GM12864 (cell line): Measurements from ENCODE around the gene VGLL1.

Source experiments
- DNase-seq: peaks from one replicate; pipeline ENCODE4 v3.0.0-alpha.2; 2011; ENCODE audit warnings: low read depth
- H3K4me3 ChIP-seq: 2 replicates; pipeline ENCODE4 v1.5.1; 2011; ENCODE audit warnings: mild to moderate bottlenecking, low read depth, low read length, control low read depth
- TF ChIP-seq, protein P1 (sequence below): IDR thresholded peaks from 2 replicates; pipeline ENCODE4 v1.5.1; 2011; ENCODE audit warnings: low read depth, mild to moderate bottlenecking, moderate library complexity, low read length, control low read depth, inconsistent platforms; ENCODE audit errors: missing control alignments

The VGLL1 gene

DNA sequence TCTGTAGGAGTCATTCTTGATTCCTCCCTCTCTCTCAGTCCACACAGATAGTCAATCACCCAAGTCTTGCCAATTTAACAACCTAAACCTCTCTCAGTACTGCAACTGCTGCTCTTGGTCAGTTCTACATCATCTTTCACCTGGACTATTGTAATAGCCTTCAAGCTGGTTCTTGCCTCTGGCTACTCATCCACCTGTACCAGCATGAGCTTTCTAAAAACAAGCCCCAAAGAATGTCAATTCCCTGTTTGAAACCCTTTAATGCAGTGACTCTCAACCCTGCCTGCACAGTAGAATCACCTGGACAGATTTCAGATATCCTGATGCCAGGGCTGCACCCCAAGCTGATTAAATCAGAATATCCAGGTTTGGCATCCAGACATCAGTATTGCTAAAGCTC, 48.3 kb downstream of the VGLL1 start:
- DNase-seq: no peak
- no peak overlapping the region for H3K4me3 ChIP-seq
- TF ChIP-seq, protein P1, sequence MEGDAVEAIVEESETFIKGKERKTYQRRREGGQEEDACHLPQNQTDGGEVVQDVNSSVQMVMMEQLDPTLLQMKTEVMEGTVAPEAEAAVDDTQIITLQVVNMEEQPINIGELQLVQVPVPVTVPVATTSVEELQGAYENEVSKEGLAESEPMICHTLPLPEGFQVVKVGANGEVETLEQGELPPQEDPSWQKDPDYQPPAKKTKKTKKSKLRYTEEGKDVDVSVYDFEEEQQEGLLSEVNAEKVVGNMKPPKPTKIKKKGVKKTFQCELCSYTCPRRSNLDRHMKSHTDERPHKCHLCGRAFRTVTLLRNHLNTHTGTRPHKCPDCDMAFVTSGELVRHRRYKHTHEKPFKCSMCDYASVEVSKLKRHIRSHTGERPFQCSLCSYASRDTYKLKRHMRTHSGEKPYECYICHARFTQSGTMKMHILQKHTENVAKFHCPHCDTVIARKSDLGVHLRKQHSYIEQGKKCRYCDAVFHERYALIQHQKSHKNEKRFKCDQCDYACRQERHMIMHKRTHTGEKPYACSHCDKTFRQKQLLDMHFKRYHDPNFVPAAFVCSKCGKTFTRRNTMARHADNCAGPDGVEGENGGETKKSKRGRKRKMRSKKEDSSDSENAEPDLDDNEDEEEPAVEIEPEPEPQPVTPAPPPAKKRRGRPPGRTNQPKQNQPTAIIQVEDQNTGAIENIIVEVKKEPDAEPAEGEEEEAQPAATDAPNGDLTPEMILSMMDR: no peak

DNA sequence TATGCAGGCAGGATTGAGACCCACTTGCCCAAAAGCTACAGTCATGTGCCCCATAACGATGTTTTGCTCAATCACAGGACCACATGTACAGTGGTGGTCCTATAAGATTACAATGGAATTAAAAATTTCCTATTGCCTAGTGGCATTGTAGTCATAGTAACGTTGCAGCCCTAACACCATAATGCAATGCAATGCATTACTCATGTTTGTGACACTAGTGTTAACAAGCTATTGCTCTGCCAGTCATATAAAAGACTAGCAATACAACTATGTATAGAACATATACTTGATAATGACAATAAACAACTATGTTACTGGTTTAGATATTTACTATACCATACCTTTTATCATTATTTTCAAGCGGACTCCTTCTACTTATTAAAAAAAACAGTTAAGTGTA, 50.6 kb downstream of the VGLL1 start:
- no peak for DNase-seq
- no peak overlapping the region for H3K4me3 ChIP-seq
- TF ChIP-seq, protein P1: no peak

DNA sequence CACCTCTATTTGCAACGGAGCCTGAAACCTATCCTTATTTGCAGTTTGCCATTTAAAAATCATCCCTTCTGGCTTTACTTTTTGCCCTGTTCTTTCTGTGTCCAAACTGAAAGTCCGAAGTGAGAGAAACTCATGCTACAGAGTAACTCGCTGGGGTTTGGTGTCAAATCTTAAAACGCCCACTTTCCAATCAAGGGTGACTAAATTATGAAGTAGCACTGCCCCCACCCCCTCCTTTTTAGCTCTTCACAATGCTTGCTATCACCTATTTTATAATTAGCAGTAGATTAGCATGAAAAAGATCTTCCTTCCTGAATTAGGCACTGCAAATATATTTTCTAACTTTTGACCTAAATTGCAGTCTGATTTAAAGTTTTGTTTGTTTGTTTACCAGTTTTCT, 52.5 kb downstream of the VGLL1 start:
- DNase-seq: no peak
- TF ChIP-seq, protein P1: no peak
- no peak overlapping the region for H3K4me3 ChIP-seq

DNA sequence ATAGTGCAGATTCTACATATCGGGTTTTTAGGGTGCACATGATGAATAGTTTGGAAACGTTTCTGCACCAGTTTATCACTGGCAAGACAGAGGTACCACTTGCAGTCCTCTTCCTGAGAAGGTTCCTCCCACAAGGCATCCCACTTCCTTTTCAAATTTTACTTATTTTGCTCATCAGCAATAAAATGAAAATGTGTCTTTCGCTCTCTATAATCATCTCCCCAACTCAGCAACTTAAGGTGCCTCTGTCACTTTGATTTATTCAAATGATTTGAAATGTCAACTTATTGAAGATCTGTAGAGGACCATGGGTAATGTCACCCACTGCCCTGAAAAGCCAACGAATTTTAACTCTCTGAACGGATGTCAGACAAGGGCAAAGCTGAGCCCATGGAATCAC, 53.2 kb downstream of the VGLL1 start:
- no peak overlapping the region for H3K4me3 ChIP-seq
- no peak for DNase-seq
- TF ChIP-seq, protein P1: no peak

DNA sequence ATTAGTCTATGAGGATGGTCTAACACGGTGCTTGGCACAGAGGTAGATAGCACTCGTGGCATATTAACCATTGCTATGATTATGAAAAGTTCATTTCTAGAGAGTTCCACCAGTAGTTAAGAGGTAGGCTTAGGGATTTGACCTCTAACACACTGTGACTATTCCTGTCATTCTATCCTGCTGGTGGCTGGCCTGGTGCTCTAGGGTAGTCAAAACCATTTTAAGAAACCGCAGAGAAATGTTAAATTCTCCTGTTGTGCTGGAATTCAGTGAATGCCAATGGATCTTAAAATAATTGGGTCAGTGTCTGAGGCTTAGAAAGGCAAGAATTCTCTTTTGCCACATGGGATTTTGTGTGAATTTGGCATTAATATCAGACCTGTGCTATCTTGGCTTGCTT, 53.9 kb downstream of the VGLL1 start:
- no peak overlapping the region for H3K4me3 ChIP-seq
- DNase-seq: no peak
- TF ChIP-seq, protein P1: no peak

DNA sequence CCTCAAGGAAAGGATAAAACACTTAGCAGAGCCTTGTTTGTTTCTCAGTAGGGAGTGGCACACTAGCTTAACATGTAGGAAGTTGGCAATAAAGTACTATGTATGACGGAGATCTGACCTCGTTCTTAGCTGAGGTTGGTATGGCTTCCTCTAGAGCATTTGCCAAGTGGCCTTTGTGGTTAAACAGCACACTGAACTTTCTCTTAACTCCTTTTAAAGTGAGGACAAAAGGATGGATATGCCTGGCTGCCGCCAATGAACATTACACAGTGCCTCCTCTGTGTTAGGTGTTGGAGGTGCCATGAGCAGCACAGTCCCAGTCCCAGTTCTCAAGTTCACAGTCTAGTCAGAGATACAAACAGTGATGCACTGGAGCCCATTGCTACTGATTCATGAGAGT, 54.4 kb downstream of the VGLL1 start:
- no peak for DNase-seq
- H3K4me3 ChIP-seq: no peak overlapping the region
- TF ChIP-seq, protein P1: no peak

DNA sequence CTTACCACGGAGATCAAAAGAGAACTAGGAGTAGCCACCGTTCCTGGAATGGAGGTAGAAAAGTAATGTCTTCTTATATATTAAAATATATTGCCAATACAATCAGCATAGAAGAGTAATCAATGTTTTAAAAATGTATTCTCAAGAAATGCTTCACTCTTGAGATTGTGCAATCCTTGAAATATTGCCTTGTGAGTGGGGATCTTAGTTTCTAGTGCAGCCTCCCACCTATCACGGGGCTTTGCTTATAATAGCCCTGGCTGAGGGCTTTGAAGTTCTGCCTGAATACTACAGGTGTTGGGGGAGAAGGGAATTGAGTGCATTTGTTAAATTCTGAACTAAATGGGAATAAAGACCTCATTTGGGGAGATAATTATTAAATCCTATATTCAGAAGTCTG, 55.5 kb downstream of the VGLL1 start:
- H3K4me3 ChIP-seq: no peak overlapping the region
- TF ChIP-seq, protein P1: no peak
- no peak for DNase-seq
